TTC549 (cell line): ENCODE measurements around the gene ENPP3.
"Not testable (repeated sequence)": the region's sequence is repeated elsewhere in the genome, so short reads cannot be mapped to it uniquely, and the experiment has no call there.

Source experiments
- FAIRE-seq: peaks from 2 replicates; lab custom pipeline; 2012; peaks lifted over from hg19 to GRCh38; lab: Jason Lieb, UNC

Gene ENPP3

DNA sequence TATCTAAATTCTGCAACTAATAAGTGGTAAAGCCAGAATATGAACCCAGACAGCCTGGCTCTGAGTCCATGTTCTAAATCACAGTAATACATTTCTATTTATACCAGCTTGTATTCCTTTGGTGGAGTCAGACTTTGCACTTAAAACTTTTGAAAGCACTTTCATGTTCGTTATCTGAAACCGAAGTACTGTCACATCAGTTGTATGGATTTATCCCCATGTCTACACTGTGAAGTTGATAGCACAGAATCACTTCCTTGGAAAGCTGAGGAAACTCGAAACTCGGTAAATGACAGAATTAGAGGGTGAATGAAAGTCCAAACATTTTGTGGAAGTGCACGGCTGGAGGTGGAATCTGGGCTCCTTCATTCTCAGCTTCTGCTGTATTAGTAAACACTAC lies 102.0 kb downstream of the ENPP3 start:
- no peak for FAIRE-seq

DNA sequence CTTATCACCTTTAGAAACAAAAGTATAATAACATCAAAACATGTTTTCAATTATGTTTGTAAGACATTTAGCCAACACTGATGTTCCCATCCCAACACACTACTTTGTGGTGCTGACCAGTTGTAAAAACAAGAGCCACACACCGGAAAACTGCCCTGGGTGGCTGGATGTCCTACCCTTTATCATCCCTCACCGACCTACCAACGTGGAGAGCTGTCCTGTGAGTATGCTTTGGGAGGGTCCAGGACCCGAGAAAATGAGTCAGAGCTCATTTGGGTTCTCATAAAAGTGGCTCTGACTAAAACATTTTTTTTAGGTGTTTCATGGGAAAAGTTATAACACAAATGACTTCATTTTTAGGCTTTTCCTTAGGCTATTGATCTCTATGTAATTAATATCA lies 103.1 kb downstream of the ENPP3 start:
- no peak for FAIRE-seq

GRCh38 chr6:131741688-131742393 lies 104.7 kb downstream of the ENPP3 start:
- no peak for FAIRE-seq

GRCh38 chr6:131744432-131745287 lies 107.6 kb downstream of the ENPP3 start:
- FAIRE-seq: no peak

GRCh38 chr6:131745476-131745875 lies 108.4 kb downstream of the ENPP3 start:
- no peak for FAIRE-seq

GRCh38 chr6:131747821-131748353 lies 110.8 kb downstream of the ENPP3 start:
- no peak for FAIRE-seq

GRCh38 chr6:131749023-131749422 lies 111.9 kb downstream of the ENPP3 start:
- no peak for FAIRE-seq

DNA sequence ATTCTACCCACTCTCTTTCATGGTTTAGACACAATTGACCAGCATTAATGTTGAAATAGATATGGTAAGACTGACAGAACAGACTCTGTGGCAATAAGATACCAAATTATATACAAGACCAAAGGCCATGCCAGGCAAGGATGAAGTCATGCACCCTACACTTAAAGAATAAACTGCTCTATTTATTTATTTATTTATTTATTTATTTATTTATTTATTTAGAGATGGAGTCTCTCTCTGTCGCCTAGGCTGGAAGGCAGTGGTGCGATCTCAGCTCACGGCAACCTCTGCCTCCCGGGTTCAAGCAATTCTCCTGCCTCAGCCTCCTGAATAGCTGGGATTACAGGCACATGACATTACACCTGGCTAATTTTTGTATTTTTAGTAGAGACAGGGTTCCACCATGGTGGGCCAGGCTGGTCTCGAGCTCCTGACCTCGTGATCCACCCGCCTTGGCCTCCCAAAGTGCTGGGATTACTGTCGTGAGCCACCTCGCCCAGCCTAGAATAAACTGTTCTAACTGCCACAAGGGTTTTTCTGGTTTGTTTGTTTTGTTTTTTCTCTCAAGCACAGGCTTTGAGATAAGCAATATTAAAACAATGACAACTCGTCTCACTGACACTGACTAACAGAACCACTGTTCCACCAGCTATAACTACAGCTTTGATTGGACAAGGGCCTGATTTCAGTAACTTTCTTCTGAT lies 114.1 kb downstream of the ENPP3 start:
- not testable (repeated sequence) for FAIRE-seq

DNA sequence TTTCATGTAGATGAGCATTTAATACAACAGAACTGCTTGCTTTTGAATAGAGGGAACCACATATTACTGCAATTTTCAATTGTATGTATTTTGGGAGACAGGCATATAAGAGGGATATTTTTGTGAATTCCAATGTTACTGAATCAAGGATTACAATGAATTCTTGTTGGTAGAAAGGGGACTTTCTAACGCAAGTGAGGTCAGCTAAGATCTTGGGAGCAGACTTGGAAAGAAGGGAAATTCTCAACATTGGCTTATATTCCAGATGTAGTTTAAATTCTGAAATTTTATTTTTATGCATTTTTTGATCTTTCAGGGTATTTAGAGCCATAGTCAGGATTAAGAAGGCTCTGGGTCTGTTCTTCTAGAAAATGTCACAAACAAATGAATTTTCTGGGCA lies 117.0 kb downstream of the ENPP3 start:
- no peak for FAIRE-seq

DNA sequence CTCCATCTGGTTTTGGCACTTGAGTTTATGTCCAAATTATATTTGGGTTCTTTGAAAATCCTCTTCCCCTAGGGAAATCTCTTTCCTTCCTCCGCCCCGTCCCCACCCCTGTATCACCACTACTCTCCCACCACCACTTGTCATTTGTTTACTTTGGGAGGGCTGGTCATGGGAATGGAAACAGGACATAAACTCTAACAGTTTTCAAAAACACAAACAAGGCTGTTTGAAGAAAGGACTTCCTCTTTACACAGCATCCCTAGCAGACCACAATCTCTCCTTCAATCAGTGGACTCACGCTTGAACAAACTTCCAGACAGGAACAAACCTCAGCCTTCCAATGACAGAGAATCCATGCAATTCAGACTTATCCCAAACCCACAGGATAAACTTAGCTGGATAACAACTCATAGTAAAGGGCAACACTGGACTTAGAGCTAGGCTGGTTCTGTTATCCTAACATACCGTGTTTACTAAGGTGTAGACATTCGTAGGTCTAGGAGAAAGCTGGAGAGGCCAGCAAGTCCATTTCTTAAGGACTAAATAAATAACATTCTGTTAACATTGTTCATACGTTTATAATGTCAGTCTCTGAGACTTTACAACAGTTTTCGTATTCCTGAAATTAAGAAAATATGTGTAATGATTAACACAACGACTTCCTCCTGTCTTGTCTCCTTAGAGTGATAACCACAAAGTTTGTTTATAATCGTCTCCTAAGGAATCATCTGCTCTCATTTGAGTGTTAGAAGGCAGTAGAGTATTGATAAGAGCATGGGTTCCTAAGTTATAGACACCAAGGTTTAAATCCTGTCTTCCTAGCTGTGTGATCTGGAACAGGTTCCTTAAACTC lies 117.8 kb downstream of the ENPP3 start:
- FAIRE-seq: no peak

GRCh38 chr6:131755597-131755996 lies 118.5 kb downstream of the ENPP3 start:
- FAIRE-seq: no peak

- FAIRE-seq: no peak
Measured at GRCh38 chr6:131756039-131756438, 118.9 kb downstream of the ENPP3 start.

DNA sequence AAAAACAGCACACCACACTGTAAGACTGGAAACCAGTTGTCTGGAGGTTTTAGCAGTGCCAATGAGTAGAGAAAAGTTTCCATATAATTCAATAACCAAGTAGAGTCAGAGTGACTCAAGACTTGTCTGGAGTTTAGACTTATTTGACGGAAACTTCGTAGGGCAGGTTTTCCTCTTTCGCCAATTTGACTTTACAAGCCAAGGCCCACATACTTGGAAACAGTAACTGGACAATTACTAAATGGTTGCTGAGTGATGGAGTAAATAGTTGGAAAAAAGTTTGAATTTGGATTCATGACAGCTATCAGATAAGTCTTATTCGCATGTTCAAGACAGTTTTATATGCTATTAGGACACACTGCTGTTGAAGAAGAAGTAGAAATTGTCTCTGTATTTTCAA lies 121.8 kb downstream of the ENPP3 start:
- no peak for FAIRE-seq

- FAIRE-seq: no peak
Measured at GRCh38 chr6:131761060-131761761, 124.1 kb downstream of the ENPP3 start.

DNA sequence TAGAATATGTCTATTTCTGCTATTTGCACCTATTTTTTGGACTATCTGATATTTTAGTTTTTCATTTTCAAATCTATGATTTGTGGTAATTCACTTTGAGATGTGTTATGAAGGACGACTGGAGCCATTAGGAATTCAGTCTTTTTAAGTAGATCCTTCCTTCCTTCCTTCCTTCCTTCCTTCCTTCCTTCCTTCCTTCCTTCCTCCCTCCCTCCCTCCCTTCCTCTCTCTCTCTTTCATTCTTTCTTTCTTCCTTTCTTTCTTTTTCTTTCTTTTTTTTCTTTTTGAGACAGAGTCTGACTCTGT lies 124.6 kb downstream of the ENPP3 start:
- no peak for FAIRE-seq

DNA sequence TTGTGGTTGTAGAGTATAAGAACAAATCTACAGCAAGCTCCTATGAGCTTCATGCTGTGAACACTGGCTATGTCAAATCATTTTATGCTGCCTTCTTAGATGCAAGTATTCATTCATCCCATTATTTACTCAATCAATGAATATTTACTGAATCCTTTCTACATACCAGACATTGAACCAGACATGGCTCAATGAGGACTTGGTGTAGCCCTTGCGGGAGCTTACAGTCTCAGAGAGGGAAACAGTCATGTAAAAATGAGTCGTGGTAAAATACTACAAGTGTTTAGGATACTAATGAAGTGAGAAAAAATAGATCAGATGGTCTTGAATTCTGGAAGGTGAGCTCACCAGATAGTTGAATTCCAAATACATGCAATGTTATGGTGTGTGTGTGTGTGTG lies 125.9 kb downstream of the ENPP3 start:
- FAIRE-seq: no peak

DNA sequence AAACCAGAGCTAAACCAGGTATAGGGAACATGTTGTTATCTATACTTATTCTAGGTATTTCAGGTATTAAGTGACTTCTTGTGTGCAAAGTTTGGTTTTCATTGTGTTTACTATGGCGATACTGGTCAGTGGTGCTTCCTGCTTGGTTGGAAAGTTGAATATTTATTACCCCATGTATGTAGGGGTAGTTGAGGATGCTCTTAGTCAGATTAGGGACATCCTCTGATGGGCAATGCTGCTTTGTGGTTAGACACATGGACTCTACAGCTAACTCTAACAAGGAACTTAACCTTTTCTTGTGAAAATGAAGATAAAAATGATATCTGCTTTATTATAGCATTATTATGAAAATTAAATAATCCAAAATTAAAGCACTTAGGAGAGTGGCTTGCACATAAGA lies 126.6 kb downstream of the ENPP3 start:
- no peak for FAIRE-seq

GRCh38 chr6:131764350-131764749 lies 127.2 kb downstream of the ENPP3 start:
- no peak for FAIRE-seq

DNA sequence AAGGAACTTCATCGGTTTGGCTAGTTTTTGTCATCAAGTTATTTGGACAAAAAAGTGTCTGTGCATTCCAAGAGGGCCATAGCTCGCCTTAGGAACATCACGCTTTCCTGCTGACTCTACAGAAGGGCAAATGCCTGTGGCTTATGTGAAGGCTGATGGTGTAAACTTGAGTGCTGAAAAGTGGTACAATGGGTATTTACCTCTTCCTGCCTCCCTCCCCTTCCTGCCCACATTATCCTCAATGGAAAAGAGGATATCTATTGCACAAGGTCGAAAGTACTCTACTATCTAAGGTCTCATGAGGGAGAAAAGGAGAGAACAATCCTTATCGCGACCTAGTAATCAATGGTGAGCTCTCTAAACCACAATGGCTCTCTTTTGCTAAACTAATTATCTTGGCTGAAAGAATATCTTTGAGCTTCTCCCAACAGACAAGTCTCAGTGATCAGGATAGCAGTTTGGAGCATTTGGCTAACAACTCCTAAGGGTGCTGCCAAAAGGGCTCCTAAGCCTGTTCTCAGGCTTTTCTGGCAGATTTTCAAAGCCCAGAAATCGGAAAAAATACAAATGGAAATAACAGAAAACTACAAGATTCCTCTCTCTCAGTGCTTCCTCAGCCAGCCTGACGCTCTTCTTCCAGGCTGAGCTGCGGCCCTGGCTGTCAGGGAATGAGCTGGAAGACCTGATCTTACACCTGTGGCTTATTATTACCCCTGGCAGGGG lies 128.1 kb downstream of the ENPP3 start:
- no peak for FAIRE-seq

GRCh38 chr6:131765804-131766135 lies 128.7 kb downstream of the ENPP3 start:
- FAIRE-seq: no peak

- FAIRE-seq: no peak
Measured at GRCh38 chr6:131766631-131767030, 129.5 kb downstream of the ENPP3 start.
